Measurements from ENCODE around the gene OGFOD3. TPM values are rescaled to one million over a fixed set of nuclear protein-coding genes. Genes with fewer than 3 reads are reported as not detected.

The OGFOD3 gene
- total RNA-seq, 4 donors from 2014 or later: 7.7 to 39.9 (median 24.3) TPM

DNA sequence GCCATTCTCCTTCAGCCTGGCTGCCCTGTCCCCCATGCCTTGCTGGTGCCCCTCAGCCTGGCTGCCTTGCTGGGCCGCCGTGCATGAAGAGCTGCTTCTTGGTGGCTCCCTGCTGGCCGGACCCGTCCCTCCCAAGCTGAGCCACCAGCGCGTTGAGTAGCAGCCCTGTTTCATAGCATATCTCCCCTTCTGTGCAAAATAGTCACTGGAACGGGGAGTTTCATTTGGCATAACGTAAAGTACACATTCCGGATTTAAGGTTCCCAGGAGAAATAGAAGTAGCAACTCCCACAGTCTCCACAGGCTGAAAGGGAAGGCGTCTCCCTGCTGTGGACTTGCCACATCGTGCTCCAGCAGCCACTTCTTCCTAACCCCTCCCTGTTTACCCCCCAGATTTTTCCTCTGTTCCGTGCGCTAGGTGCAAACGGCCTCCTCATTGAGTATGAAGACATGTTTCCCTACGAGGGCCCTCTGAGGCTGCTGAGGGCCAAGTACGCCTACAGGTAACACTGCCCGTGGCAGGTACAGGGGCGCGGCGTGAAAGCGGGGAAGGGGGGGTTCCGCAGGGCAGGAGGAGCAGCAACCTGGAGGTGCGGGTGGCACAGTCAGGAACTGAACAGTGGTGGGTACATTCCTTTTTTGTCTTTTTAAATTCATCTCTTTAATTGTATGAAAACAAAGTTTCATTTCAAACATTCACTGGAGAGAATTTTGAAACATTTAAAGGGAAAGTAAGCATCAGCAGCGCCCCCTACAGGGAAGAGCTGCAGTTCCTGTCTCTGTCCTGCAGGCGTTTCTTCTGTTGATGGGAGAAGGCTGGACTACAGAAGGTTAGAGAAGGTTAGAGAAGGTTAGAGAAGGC, 5.8 kb upstream of the OGFOD3 start:
- TF ChIP-seq, protein P1, sequence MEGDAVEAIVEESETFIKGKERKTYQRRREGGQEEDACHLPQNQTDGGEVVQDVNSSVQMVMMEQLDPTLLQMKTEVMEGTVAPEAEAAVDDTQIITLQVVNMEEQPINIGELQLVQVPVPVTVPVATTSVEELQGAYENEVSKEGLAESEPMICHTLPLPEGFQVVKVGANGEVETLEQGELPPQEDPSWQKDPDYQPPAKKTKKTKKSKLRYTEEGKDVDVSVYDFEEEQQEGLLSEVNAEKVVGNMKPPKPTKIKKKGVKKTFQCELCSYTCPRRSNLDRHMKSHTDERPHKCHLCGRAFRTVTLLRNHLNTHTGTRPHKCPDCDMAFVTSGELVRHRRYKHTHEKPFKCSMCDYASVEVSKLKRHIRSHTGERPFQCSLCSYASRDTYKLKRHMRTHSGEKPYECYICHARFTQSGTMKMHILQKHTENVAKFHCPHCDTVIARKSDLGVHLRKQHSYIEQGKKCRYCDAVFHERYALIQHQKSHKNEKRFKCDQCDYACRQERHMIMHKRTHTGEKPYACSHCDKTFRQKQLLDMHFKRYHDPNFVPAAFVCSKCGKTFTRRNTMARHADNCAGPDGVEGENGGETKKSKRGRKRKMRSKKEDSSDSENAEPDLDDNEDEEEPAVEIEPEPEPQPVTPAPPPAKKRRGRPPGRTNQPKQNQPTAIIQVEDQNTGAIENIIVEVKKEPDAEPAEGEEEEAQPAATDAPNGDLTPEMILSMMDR (IDR thresholded peaks at IDR 0.05; ENCODE audit: low read depth): no peak

DNA sequence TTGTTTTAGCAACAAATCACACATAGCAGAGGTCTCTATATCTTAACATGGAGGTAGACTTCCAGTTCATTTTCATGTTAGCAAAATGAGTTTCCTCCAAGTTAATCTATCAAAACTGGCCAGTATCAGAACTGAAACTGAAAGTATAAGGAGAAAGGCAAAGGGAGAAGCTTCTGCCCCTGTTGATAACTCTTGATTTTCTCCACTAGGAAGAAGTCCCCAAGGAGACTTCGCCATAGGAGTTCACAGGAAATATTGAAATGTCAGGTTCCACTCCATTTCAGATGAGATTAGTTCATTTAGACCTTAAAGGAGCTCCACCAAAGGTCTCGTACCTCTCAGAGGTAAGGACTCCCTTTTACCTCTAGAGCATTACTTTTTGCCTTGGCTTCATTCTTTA, 1.2 kb upstream of the OGFOD3 start:
- TF ChIP-seq, protein P1 (IDR thresholded peaks at IDR 0.05; ENCODE audit: low read depth): no peak

DNA sequence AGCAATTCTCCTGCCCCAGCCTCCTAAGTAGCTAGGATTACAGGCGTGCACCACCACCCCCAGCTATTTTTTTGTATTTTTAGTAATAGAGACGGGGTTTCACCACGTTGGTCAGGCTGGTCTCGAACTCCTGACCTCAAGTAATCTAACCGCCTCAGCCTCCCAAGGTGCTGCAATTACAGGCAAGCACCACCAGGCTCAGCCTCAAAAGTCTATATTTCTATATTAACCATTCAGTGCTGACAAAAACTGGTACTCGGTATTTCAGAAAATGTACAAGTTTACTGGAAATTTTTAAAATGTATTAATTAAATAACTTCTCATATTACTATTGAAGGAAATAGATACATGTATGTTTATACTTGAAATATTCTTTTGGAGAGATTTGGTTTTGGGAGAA, 1.6 kb downstream of the OGFOD3 start:
- TF ChIP-seq, protein P1 (IDR thresholded peaks at IDR 0.05; ENCODE audit: low read depth): no peak

DNA sequence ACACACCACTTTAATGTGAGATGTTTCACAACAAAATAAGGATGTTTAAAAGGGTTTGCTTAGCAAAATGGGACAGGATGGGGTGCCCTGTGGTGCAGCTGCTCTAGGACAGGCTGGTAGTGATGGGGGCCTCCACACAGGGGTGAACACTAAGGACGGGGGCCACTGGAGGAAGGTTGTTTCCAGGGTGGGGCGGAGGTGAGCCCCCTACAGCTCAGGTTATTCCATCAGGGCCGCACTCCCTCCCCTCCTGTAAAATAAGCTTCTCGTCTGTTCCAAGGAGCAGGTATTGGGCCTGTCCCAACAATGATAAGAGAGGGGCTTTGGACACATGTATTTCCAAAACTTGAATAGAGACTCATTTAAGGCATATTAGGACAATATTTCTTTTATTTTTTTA, 2.1 kb downstream of the OGFOD3 start:
- TF ChIP-seq, protein P1 (IDR thresholded peaks at IDR 0.05; ENCODE audit: low read depth): no peak

DNA sequence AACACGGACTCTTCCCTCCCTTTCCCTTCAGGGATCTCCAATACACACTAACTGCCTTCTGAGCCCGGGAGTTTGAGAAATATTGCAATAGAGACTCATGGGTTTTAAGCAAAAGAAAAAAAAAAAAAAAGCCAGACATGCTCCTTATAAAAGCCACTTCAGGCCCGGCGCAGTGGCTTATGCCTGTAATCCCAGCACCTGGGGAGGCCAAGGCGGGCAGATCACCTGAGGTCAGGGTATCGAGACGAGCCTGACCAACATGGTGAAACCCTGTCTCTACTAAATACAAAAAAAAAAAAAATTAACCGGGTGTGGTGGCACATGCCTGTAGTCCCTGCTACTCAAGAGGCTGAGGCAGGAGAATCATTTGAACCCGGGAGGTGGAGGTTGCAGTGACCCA, 2.6 kb downstream of the OGFOD3 start:
- TF ChIP-seq, protein P1 (IDR thresholded peaks at IDR 0.05; ENCODE audit: low read depth): no peak

DNA sequence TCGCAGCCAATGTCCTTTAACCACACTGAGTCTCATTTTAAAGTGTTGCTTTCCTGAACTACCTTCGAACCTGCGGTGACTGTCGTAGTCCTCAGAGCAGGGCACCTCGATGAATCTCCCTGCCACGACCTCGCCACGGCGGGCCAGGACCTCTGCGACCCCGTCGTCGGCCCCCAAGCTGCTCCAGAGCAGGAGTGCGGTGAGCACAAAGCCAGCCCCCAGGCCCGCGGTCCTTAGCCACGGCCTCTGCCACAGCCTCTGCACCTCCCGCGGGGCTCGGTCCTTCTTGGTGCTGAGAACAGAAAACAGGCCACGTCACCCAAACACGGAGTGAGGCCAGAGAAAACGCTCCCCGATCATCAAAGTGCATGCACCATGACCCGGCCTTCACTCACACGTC, 3.0 kb downstream of the OGFOD3 start:
- TF ChIP-seq, protein P1 (IDR thresholded peaks at IDR 0.05; ENCODE audit: low read depth): no peak

DNA sequence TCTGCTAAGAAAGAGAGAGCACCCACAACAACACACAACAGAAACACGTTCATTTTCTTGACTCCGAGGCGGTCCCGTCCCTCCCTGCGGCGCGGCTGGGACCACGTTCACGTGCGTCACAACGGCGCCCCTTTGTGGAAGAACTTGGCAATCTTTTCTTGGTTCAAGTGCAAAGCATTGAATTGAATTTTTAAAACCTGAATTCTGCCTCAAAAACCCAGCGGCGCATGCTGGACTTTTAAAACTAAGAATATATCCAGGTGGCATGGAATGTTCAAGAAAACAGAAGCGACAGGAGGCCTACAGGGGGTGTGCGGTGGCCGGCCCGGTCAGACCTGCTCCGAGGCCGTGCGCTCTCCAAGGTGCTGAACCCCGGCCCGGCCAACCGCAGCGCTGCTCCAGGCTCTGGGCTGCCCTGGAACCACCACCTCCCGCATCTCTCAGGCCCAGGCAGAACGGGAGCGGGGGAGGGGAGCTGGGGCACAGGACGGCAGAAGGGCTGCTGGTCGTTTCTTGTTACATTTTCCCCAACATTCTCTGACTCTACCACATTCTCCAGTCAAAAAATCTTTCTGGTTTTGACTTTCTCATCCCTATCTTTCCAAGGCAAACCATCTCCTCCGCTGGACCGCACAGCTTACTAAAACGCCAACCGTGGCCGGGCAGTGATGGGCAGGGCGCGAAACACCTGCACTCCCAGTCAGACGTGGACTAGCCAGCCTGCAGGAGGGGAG, 3.7 kb downstream of the OGFOD3 start:
- TF ChIP-seq, protein P1 (IDR thresholded peaks at IDR 0.05; ENCODE audit: low read depth): no peak

Data from subcutaneous adipose tissue (tissue), 4 donors.